GM12891 (cell line): ENCODE measurements around the gene SLC1A3.

ENCODE experiments used
- DNase-seq: peaks from one replicate; pipeline ENCODE4 v3.0.0; 2011; ENCODE audit warnings: low spot score; ENCODE audit not compliant: insufficient read length
- FAIRE-seq: peaks from 2 replicates; lab custom pipeline; 2011; peaks lifted over from hg19 to GRCh38; lab: Jason Lieb, UNC
- PAX5 ChIP-seq: IDR thresholded peaks from 2 replicates; pipeline ENCODE4 v1.6.1; 2011; ENCODE audit warnings: low read length, moderate library complexity, mild to moderate bottlenecking; ENCODE audit not compliant: insufficient read depth, severe bottlenecking
- POLR2A ChIP-seq: IDR thresholded peaks from 2 replicates; pipeline ENCODE4 v1.6.1; 2011; ENCODE audit warnings: low read depth, low read length, control low read depth
- POLR2AphosphoS5 ChIP-seq: IDR thresholded peaks from 2 replicates; pipeline ENCODE4 v1.6.1; 2011; ENCODE audit warnings: low read depth, low read length, control low read depth
- POU2F2 ChIP-seq: IDR thresholded peaks from 2 replicates; pipeline ENCODE4 v1.6.1; 2011; ENCODE audit warnings: low read depth, mild to moderate bottlenecking, control low read depth, low read length, moderate library complexity
- SPI1 ChIP-seq: IDR thresholded peaks from 2 replicates; pipeline ENCODE4 v1.6.1; 2011; ENCODE audit warnings: low read depth, low read length, control low read depth
- TAF1 ChIP-seq: IDR thresholded peaks from 2 replicates; pipeline ENCODE4 v1.6.1; 2011; ENCODE audit warnings: low read depth, low read length, control low read depth

Gene SLC1A3

GRCh38 chr5:36613241-36613640 lies 6.8 kb downstream of the SLC1A3 start:
- no peak for TF ChIP-seq POU2F2
- no peak for TF ChIP-seq SPI1
- TF ChIP-seq POLR2AphosphoS5 = no peak
- TF ChIP-seq PAX5 = no peak
- no peak for TF ChIP-seq POLR2A
- TF ChIP-seq TAF1 = no peak
- DNase-seq (no peak), FAIRE-seq (no peak)

- no peak for FAIRE-seq
- TF ChIP-seq POLR2AphosphoS5 (no peak), POU2F2 (no peak)
- DNase-seq = no peak
Measured at GRCh38 chr5:36613771-36614656, 7.6 kb downstream of the SLC1A3 start.

- no peak for FAIRE-seq
- TF ChIP-seq POLR2AphosphoS5 (no peak), TAF1 (no peak), POU2F2 (no peak), SPI1 (no peak), POLR2A (no peak), PAX5 (no peak)
- no peak for DNase-seq
Measured at GRCh38 chr5:36614657-36615308, 8.4 kb downstream of the SLC1A3 start.

DNA sequence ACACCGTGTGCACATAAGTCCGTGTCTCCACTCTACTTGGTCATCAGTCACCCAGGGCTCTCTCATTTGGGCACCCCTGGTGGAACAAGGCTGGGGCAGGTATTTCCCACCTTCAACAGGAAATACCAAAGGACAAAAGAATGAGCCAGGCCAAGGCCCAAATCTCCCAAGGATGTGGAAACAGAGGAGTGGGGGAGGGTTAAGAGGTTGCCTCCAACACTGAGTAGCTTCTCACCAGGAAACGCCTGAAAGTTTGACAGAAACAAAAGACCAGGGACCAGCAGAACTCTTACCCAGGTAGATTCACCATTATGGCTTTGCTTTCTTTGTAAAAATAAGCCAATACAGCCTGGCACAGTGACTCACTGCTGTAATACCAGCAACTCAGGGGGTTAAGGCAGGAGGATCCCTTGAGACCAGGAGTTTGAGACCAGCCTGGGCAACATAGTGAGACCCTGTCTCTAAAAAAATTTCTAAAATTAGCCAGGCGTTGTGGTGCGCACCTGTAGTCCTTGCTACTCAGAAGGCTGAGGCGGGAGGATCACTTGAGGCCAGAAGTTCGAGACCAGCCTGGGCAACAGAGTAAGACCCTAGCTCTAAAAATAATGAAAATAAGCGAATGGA lies 12.7 kb downstream of the SLC1A3 start:
- TF ChIP-seq POU2F2 (no peak), PAX5 (no peak), POLR2AphosphoS5 (no peak), TAF1 (no peak)

GRCh38 chr5:36621985-36622384 lies 15.6 kb downstream of the SLC1A3 start:
- FAIRE-seq (no peak), DNase-seq (no peak)
- no peak for TF ChIP-seq SPI1
- TF ChIP-seq PAX5 = no peak
- no peak for TF ChIP-seq TAF1
- TF ChIP-seq POU2F2 = no peak
- no peak for TF ChIP-seq POLR2AphosphoS5

More for the DNA sequence above, 12.7 kb downstream of the SLC1A3 start:
- no peak for DNase-seq
- no peak for FAIRE-seq

GRCh38 chr5:36623832-36624231 lies 17.4 kb downstream of the SLC1A3 start:
- FAIRE-seq (no peak), DNase-seq (no peak)
- TF ChIP-seq POLR2AphosphoS5 (no peak), PAX5 (no peak), POLR2A (no peak), SPI1 (no peak), POU2F2 (no peak), TAF1 (no peak)

- TF ChIP-seq POLR2AphosphoS5 (no peak), PAX5 (no peak), SPI1 (no peak), POU2F2 (no peak), POLR2A (no peak), TAF1 (no peak)
- FAIRE-seq = no peak
- no peak for DNase-seq
Measured at GRCh38 chr5:36624277-36624676, 17.9 kb downstream of the SLC1A3 start.

DNA sequence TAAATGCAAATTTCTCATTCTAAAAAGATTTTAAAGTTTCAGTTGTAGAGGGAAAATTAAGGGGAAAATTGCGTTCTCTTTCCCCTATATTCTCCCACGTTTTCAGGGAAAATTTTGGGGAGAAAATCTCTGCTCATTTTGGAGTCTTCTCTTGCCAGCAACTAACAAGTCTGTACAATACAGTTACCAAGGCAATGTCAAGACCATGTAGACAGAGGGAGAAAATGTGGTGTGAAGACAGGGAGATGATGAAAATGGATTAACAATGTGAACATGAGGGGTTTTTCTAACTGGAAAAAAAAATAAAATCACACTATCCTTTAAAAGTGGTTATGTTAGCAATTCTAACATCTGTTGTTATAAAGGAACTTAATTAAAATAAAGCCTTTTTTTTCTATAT lies 22.3 kb downstream of the SLC1A3 start:
- TF ChIP-seq POU2F2 = no peak
- no peak for TF ChIP-seq POLR2A
- TF ChIP-seq TAF1 = no peak
- TF ChIP-seq PAX5 = no peak
- TF ChIP-seq POLR2AphosphoS5 = no peak
- no peak for TF ChIP-seq SPI1
- FAIRE-seq (no peak), DNase-seq (no peak)

DNA sequence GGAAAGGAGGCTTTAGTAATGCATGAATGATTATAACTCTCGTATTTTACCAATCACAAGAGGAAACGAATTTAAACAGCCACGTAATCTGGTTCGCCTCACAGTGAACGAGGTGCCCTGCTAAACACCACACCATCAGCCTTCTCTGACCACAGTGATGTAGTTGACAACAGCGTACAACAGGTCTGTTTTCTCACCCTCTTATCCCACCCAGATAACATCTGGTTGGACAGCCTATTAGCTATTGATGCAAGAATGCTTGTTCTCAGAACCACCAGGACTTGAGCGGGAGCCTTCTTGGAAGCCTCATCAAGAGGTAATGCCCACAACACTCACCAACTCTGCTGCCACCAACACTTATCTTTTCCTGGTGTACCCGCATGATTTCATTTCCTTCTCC lies 23.3 kb downstream of the SLC1A3 start:
- FAIRE-seq = no peak
- no peak for DNase-seq
- no peak for TF ChIP-seq POLR2A
- no peak for TF ChIP-seq SPI1
- no peak for TF ChIP-seq PAX5
- TF ChIP-seq TAF1 = no peak
- TF ChIP-seq POU2F2 = no peak
- no peak for TF ChIP-seq POLR2AphosphoS5
